Tibial nerve (tissue), 4 donors: ENCODE data around the gene SCN4B.

ENCODE experiments used
- CTCF ChIP-seq, 5 experiments: fragments of 200-600 bp in 3 of 5; fragments of 450-650 bp in 2 of 5; sonication (generic) in 3 of 5; IDR thresholded peaks; one replicate each; pipeline ENCODE4 v1.5.1; 2016 to 2019; ENCODE audit warnings: antibody characterized with exemption in 5 of 5, mild to moderate bottlenecking in 3 of 5, moderate library complexity in 2 of 5
- EP300 ChIP-seq, 2 donors: sonication (generic); formaldehyde crosslinking; IDR thresholded peaks; one replicate each; pipeline ENCODE4 v1.6.1; 2017; ENCODE audit warnings: antibody characterized with exemption in 2 of 2, mild to moderate bottlenecking in 1 of 2
- POLR2A ChIP-seq, 2 donors: fragments of 450-650 bp; IDR thresholded peaks; one replicate each; pipeline ENCODE4 v1.6.1; 2017; ENCODE audit warnings: antibody characterized with exemption in 2 of 2, mild to moderate bottlenecking in 2 of 2, moderate library complexity in 2 of 2

- no peak for TF ChIP-seq CTCF (IDR thresholded peaks at IDR 0.05)
- TF ChIP-seq EP300 (IDR thresholded peaks at IDR 0.05) = no peak
- no peak for TF ChIP-seq POLR2A (IDR thresholded peaks at IDR 0.05)
Measured at GRCh38 chr11:118144301-118145268, 8.0 kb downstream of the SCN4B start.
